ENCODE results near the gene CCNB2.

GRCh38 chr15:59166601-59167265, 61.8 kb downstream of the CCNB2 start:
- no peak for TF ChIP-seq CTCF (conservative IDR thresholded peaks at IDR 0.05 in 1 of 2, IDR thresholded peaks at IDR 0.05 in 1 of 2; ENCODE audit: extremely low read depth in 1 of 2, insufficient read depth in 1 of 2, low read depth in 1 of 2, low read length in 2 of 2)
- TF ChIP-seq EZH2 (IDR thresholded peaks at IDR 0.05; ENCODE audit: borderline replicate concordance, low read length): no peak
